Esophagus muscularis mucosa (tissue), 4 donors: ENCODE measurements around the gene SELENON. TPM values are rescaled to one million over a fixed set of nuclear protein-coding genes. Genes with fewer than 3 reads are reported as not detected.
"Not testable (repeated sequence)": the region's sequence is repeated elsewhere in the genome, so short reads cannot be mapped to it uniquely, and the experiment has no call there.

Experiments used
- DNase-seq: peaks from one replicate; pipeline ENCODE4 v3.0.0-alpha.2; 2017; ENCODE audit errors: extremely low spot score
- H3K27ac ChIP-seq, 4 donors: fragments of 200-600 bp; sonication (generic); replicated peaks in 1 of 4; 1 replicate in 3 of 4; 2 replicates in 1 of 4; pipeline ENCODE4 v1.5.1; 2016 to 2019; ENCODE audit warnings: mild to moderate bottlenecking in 1 of 4
- H3K27me3 ChIP-seq, 4 donors: fragments of 200-600 bp; sonication (generic); one replicate each; pipeline versions ENCODE4 v1.5.1 to v1.6.0; 2016 to 2019
- H3K36me3 ChIP-seq, 4 donors: fragments of 200-600 bp; sonication (generic); one replicate each; pipeline ENCODE4 v1.5.1; 2016 to 2019
- H3K4me1 ChIP-seq, 4 donors: fragments of 200-600 bp; sonication (generic); one replicate each; pipeline ENCODE4 v1.5.1; 2016 to 2019
- H3K4me3 ChIP-seq, 4 donors: fragments of 200-600 bp; sonication (generic); 1 replicate in 2 of 4; 2 replicates in 2 of 4; pipeline ENCODE4 v1.5.1; 2016 to 2019; ENCODE audit warnings: mild to moderate bottlenecking in 4 of 4, moderate library complexity in 1 of 4
- H3K9me3 ChIP-seq, 4 donors: fragments of 200-600 bp; sonication (generic); 1 replicate in 3 of 4; 2 replicates in 1 of 4; pipeline ENCODE4 v1.5.1; 2016 to 2019
- EP300 ChIP-seq: sonication (generic); formaldehyde crosslinking; IDR thresholded peaks from one replicate; pipeline ENCODE4 v1.6.1; 2017; ENCODE audit warnings: antibody characterized with exemption
- POLR2A ChIP-seq: fragments of 450-650 bp; IDR thresholded peaks from one replicate; pipeline ENCODE4 v1.6.1; 2017; ENCODE audit warnings: antibody characterized with exemption, moderate library complexity, mild to moderate bottlenecking, low read depth
- POLR2AphosphoS5 ChIP-seq, 2 donors: sonication (generic); formaldehyde crosslinking; IDR thresholded peaks; one replicate each; pipeline ENCODE4 v1.6.1; 2017; ENCODE audit warnings: antibody characterized with exemption in 2 of 2
- WGBS: methylation state at CpG from one replicate; pipeline ENCODE4 v1.1.5; 2018; 5-methylcytosine and 5-hydroxymethylcytosine counted together
- intact Hi-C: fragments of 100-400 bp; cut with DNase I; formaldehyde crosslinking; loops from one replicate; pipeline ENCODE4 v1.15.1; 2023
- total RNA-seq, 4 donors: library from RNA; depleted of rRNA; stranded (reverse); fragments of >200 nt; gene quantifications; one replicate each; pipeline versions ENCODE4 v1.1.0 to v1.2.1, GENCODE V29; 2016
- TF ChIP-seq, protein P1 (sequence below), 3 experiments: fragments of 200-600 bp in 2 of 3; fragments of 450-650 bp in 1 of 3; sonication (generic) in 2 of 3; IDR thresholded peaks; one replicate each; pipeline ENCODE4 v1.5.1; 2017 to 2019; ENCODE audit warnings: antibody characterized with exemption in 3 of 3, mild to moderate bottlenecking in 2 of 3, moderate library complexity in 1 of 3

Gene SELENON
- total RNA-seq, 4 donors from 2014 or later, result 35.3 to 75.1 (median 50.5) TPM

DNA sequence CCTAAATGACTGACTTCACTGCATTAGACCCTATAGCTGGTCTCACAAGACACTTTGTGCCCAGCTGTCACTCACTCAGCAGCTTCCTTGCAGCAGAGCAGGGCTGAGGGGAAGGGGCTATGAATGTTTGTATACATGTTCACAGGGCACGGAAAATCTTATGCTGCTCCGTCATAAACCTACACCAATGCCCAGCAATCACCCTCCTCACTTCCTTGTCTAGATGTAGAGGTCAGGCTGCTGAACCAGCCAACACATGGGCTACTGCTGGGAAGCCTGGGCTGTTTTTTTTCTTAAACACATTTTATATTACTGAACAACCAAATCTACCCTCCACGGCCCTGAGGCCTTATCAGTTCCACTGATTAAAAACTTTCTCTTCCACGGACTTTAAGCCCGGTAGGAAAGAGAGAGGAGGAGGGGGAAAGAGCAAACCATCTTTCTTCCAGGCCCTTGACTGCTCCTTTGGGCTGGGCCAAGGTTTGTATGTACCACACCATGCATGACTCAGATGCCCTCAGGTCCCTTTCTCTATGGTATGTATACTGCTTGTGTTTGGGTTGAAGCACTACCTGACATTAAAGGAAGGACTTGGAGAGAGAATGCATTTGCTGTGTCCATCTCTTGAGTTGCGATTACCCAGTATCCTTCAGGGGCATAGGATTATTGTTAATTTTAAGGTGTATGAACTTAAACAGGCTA lies 32.5 kb downstream of the SELENON start:
- Histone ChIP-seq H3K36me3 (peaks cover 63 to 75% (median 68%) of the 10 kb centered on the region in 4 donors), H3K27me3 (no peaks in the 10 kb centered on the region), H3K4me1 (peaks cover 0 to 4% (median 0%) of the 10 kb centered on the region in 4 donors), H3K27ac (no peak overlapping the region), H3K9me3 (no peaks in the 10 kb centered on the region), H3K4me3 (no peak overlapping the region)
- intact Hi-C loops, result no loop called here
- DNase-seq, result no peak
- no peak for TF ChIP-seq POLR2AphosphoS5 (IDR thresholded peaks at IDR 0.05)
- no peak for TF ChIP-seq POLR2A
- 85% methylated on average over 6 of the region's 6 CpGs for WGBS

DNA sequence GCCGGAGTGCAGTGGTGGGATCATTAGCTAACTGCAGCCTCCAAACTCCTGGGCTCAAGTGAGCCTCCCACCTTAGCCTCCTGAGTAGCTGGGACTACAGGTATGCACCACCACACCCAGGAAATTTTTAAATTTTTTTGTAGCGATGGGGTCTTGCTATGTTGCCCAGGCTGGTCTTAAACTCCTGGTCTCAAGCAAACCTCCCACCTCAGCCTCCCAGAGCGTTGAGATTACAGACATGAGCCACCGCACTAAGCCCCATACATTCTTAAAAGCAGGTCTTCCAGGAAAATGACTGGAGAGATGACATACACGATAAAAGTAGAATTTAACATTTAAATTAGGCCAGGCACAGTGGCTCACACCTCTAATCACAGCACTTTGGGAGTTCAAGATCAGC lies 33.2 kb downstream of the SELENON start:
- H3K9me3 ChIP-seq, result no peaks in the 10 kb centered on the region
- H3K4me3 ChIP-seq, result no peak overlapping the region
- intact Hi-C loops, result no loop called here
- no peaks in the 10 kb centered on the region for H3K27me3 ChIP-seq
- H3K4me1 ChIP-seq, result peaks cover 0 to 4% (median 0%) of the 10 kb centered on the region in 4 donors
- H3K36me3 ChIP-seq, result peaks cover 56 to 68% (median 61%) of the 10 kb centered on the region in 4 donors
- no peak for DNase-seq
- TF ChIP-seq EP300 (no peak), POLR2A (no peak), POLR2AphosphoS5 (IDR thresholded peaks at IDR 0.05) (no peak)
- TF ChIP-seq, protein P1, sequence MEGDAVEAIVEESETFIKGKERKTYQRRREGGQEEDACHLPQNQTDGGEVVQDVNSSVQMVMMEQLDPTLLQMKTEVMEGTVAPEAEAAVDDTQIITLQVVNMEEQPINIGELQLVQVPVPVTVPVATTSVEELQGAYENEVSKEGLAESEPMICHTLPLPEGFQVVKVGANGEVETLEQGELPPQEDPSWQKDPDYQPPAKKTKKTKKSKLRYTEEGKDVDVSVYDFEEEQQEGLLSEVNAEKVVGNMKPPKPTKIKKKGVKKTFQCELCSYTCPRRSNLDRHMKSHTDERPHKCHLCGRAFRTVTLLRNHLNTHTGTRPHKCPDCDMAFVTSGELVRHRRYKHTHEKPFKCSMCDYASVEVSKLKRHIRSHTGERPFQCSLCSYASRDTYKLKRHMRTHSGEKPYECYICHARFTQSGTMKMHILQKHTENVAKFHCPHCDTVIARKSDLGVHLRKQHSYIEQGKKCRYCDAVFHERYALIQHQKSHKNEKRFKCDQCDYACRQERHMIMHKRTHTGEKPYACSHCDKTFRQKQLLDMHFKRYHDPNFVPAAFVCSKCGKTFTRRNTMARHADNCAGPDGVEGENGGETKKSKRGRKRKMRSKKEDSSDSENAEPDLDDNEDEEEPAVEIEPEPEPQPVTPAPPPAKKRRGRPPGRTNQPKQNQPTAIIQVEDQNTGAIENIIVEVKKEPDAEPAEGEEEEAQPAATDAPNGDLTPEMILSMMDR (IDR thresholded peaks at IDR 0.05), result no peak
- no peak overlapping the region for H3K27ac ChIP-seq
- 97% methylated on average over 5 of the region's 5 CpGs for WGBS

DNA sequence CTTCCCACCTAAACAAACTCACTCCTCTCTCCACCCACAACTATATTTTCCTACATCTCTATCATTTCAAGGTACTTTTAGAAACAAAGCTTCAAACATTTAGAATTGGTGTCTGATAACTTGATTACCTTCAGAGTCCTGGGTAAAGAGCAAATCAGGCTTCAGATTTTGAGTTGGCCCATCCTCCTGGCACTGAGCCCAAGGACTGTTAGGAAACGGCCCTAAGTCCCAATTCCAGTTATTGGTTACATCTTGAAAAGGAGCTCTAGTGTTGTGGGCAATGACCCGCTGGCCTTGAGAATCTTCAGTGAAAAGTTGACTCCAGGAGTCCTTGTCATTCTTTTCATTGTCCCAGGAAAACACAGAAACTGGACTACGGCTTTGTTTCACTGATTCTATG lies 34.9 kb downstream of the SELENON start:
- intact Hi-C loops, result no loop called here
- no peak for DNase-seq
- Histone ChIP-seq H3K4me3 (no peak overlapping the region), H3K4me1 (peaks cover 0 to 4% (median 0%) of the 10 kb centered on the region in 4 donors), H3K27ac (no peak overlapping the region), H3K9me3 (no peaks in the 10 kb centered on the region), H3K27me3 (no peaks in the 10 kb centered on the region), H3K36me3 (peaks cover 39 to 51% (median 44%) of the 10 kb centered on the region in 4 donors)
- WGBS, result 72% methylated on average over 3 of the region's 3 CpGs
- TF ChIP-seq, protein P1 (IDR thresholded peaks at IDR 0.05), result no peak
- TF ChIP-seq POLR2A, result no peak
- TF ChIP-seq POLR2AphosphoS5 (IDR thresholded peaks at IDR 0.05), result no peak
- no peak for TF ChIP-seq EP300

DNA sequence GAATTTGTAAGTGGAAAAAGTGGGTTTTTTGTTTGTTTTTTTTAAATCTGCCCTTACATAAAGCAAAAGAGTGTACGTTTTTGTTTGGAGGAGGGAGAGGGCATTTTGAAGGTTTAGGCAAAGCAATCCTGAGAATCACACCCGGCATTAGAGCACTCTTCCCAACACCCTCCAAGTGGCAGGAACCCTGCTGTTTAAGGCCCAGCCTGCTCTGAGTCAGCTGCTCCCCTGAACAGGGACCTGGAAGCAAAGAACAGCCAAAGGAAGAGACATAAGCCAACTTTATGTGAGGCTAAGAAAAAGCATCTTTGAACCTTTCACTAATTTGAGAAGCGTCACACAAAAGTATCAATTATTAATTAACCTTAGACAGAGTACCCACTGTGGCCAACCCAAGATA lies 36.7 kb downstream of the SELENON start:
- Histone ChIP-seq H3K27ac (no peak overlapping the region), H3K27me3 (no peaks in the 10 kb centered on the region), H3K4me3 (no peak overlapping the region), H3K4me1 (peaks cover 0 to 4% (median 0%) of the 10 kb centered on the region in 4 donors), H3K36me3 (peaks cover 21 to 33% (median 26%) of the 10 kb centered on the region in 4 donors), H3K9me3 (no peaks in the 10 kb centered on the region)
- DNase-seq, result no peak
- intact Hi-C loops, result no loop called here
- WGBS, result 67% methylated on average over 3 of the region's 3 CpGs
- TF ChIP-seq POLR2A (no peak), EP300 (no peak), POLR2AphosphoS5 (IDR thresholded peaks at IDR 0.05) (no peak)
- TF ChIP-seq, protein P1 (IDR thresholded peaks at IDR 0.05), result no peak

DNA sequence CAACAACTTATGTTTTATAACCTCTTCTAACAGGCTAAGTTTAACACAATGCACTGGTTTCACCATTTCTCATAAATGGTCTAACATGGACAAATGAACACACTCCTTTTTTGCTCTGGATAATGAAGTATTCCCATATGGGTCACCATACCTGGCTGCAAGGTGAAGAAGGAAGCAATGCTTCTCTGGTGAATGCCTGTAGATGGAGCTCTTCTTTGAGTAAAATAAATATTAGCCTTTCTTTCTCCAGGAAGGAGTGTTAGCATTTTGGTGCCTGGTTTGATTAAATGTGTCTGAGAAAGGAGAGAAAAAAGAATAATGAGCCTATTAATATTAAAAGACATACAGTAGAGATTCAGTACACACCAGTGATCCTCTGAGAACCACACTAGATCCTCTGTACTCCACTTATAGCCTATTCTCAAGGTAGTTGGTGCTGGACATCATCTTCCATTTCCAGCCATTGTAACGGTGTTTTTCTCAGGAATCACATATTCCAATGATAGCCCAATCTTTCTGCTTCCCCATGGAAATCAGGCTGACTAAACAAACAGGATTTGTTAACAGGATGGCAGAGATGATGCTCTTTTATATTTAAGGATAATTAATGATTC lies 37.4 kb downstream of the SELENON start:
- Histone ChIP-seq H3K36me3 (peaks cover 14 to 26% (median 19%) of the 10 kb centered on the region in 4 donors), H3K27me3 (no peaks in the 10 kb centered on the region), H3K9me3 (no peaks in the 10 kb centered on the region), H3K27ac (no peak overlapping the region), H3K4me1 (peaks cover 0 to 4% (median under 1%) of the 10 kb centered on the region in 4 donors), H3K4me3 (no peak overlapping the region)
- TF ChIP-seq, protein P1 (IDR thresholded peaks at IDR 0.05), result peak in 2 of 3 experiments; percentile 11
- no peak for TF ChIP-seq EP300
- intact Hi-C loops, result no loop called here
- DNase-seq, result no peak
- WGBS, result 81% methylated on average over 1 of the region's 1 CpG

DNA sequence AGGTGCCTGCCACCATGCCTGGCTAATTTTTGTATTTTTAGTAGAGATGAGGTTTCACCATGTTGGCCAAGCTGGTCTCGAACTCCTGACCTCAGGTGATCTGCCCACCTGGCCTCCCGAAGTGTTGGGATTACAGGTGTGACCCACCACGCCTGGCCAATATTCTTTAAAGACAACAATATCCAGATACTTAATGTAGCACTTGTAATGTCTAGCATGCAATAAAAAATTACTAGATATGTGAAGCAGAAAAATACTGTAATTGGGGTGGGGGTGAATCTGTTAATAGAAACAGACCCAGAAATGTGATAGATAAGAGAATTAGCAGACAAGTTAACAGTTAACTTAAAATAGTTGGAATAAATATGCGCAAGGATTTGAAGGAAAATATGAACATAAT lies 39.8 kb downstream of the SELENON start:
- H3K4me3 ChIP-seq, H3K27ac ChIP-seq, H3K27me3 ChIP-seq, intact Hi-C loops, DNase-seq, H3K4me1 ChIP-seq, H3K36me3 ChIP-seq, H3K9me3 ChIP-seq: not testable (repeated sequence)
- WGBS, result 95% methylated on average over 4 of the region's 4 CpGs
